AG04450 (cell line): ENCODE measurements around the gene TCF7L1. TPM values are rescaled to one million over a fixed set of nuclear protein-coding genes. Genes with fewer than 3 reads are reported as not detected.

Experiments
- CTCF ChIA-PET: fragments of 300-600, 350-600 bp; formaldehyde crosslinking; extraction: SDS; loops from one replicate; lab custom pipeline; 2022; ENCODE audit warnings: antibody characterized with exemption, inconsistent platforms; lab: Charles Lee
- POLR2A ChIA-PET: fragments of 350-600 bp; formaldehyde crosslinking; extraction: SDS; loops from one replicate; lab custom pipeline; 2021; ENCODE audit warnings: antibody characterized with exemption, inconsistent platforms; lab: Yijun Ruan, JAX
- DNase-seq: peaks from one replicate; pipeline ENCODE4 v3.0.0-alpha.2; 2011; ENCODE audit warnings: low read depth, low spot score
- H3K27ac ChIP-seq: one replicate; pipeline ENCODE4 v1.5.1; 2012; ENCODE audit warnings: low read depth, low read length, control low read depth
- H3K27me3 ChIP-seq: one replicate; pipeline ENCODE4 v1.6.0; 2012; ENCODE audit warnings: low read length; ENCODE audit not compliant: control insufficient read depth, insufficient read depth
- H3K4me3 ChIP-seq: 2 replicates; pipeline ENCODE4 v1.5.1; 2011; ENCODE audit warnings: mild to moderate bottlenecking, low read depth, low read length, control low read depth
- H3K9me3 ChIP-seq: 2 replicates; pipeline ENCODE4 v1.5.1; 2012; ENCODE audit warnings: low read length; ENCODE audit not compliant: control insufficient read depth, insufficient read depth
- polyA plus RNA-seq: library from polyadenylated mRNA; depleted of rRNA; stranded (reverse); fragments of >200 nt; gene quantifications from 2 replicates; pipeline ENCODE4 v1.2.3, GENCODE V29; 2011
- TF ChIP-seq, protein P1 (sequence below): IDR thresholded peaks from 2 replicates; pipeline ENCODE4 v1.5.1; 2011; ENCODE audit warnings: low read depth, low read length, control low read depth, inconsistent platforms

Gene TCF7L1
- polyA plus RNA-seq, 1 experiment = 2.7 TPM

DNA sequence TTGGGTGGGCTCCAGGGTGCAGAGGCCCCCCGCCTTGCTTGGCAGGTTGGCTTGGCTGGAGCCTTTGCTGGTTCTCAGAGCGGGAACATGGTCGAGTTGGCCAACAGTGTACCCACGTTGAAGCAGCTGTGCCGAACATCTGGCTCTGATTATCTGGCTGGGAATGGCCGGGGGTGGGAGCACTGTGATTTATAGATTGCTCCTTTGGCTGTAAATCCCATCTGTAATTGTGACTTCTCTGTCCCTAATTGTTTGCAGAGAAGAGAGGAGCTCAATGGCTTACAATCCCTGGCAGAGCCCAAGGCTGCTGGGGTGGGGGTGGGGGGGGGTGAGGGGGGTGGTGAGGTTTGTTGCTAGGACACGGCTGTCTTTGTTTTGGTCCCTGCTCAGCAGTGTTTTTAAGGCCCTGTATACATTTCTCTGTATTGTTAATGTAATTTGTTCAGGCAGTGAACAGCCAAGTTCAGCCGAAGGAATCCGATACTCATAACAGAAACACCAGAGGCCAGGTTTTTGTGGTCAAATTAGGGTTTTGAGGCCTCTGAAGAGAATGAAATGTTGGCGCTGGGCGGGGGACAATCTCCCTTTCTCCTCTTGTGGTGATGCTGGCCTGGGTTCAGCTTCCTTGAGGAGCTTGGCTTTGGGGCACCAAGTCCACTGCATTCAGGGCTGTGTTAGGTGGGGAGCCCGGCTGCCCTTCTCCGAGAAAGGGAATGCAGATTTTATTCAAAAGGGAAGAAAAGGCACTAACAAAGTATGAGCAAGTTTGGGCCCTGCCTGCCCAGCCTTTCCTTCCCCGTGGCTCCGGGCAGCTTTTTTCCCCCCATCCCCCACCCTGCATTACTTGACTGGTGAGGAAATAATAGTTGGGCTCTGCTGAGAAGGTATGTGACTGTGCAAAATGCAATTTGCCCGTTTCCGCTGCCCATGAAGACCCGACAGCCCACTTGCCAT, 82.5 kb downstream of the TCF7L1 start:
- no peaks in the 10 kb centered on the region for H3K27me3 ChIP-seq
- no peaks in the 10 kb centered on the region for H3K9me3 ChIP-seq
- H3K27ac ChIP-seq = peak overlapping the region; percentile 82
- ChIA-PET CTCF (interaction anchor here (0.5 to 1.2 kb wide), 3 partner anchors 50 to 85 kb away, joined by 3 to 4 read pairs (median 3); no protein-coding TSS in a partner anchor), POLR2A (interaction anchor here (0.7 to 1.5 kb wide), 3 partner anchors 33 to 62 kb away, joined by 3 to 7 read pairs (median 6); no protein-coding TSS in a partner anchor)
- TF ChIP-seq, protein P1, sequence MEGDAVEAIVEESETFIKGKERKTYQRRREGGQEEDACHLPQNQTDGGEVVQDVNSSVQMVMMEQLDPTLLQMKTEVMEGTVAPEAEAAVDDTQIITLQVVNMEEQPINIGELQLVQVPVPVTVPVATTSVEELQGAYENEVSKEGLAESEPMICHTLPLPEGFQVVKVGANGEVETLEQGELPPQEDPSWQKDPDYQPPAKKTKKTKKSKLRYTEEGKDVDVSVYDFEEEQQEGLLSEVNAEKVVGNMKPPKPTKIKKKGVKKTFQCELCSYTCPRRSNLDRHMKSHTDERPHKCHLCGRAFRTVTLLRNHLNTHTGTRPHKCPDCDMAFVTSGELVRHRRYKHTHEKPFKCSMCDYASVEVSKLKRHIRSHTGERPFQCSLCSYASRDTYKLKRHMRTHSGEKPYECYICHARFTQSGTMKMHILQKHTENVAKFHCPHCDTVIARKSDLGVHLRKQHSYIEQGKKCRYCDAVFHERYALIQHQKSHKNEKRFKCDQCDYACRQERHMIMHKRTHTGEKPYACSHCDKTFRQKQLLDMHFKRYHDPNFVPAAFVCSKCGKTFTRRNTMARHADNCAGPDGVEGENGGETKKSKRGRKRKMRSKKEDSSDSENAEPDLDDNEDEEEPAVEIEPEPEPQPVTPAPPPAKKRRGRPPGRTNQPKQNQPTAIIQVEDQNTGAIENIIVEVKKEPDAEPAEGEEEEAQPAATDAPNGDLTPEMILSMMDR = no peak
- peak overlapping the region; percentile 31 for H3K4me3 ChIP-seq
- DNase-seq = peak; percentile 86

DNA sequence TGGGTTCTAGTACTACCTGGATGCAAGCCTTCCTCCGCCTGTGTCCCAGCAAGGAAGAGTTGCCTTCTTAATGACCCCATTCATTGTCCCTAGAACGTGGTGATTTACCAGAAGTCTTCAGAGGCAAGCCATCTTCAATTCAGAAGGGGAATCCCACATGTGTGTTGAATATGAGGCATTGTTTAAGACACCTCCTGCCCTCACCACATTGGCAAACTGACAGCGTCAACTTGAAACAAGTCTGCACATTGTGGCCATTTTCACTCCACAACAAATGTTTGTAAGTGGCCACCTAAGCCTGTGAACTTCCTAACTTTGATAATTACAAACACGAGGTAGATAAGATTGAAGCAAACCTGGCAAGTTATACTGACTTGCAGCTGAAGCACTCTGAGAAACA, 83.7 kb downstream of the TCF7L1 start:
- ChIA-PET CTCF (no interaction called here), POLR2A (no interaction called here)
- DNase-seq = no peak
- TF ChIP-seq, protein P1 = no peak
- no peaks in the 10 kb centered on the region for H3K27me3 ChIP-seq
- H3K27ac ChIP-seq = no peak overlapping the region
- no peaks in the 10 kb centered on the region for H3K9me3 ChIP-seq
- H3K4me3 ChIP-seq = no peak overlapping the region

DNA sequence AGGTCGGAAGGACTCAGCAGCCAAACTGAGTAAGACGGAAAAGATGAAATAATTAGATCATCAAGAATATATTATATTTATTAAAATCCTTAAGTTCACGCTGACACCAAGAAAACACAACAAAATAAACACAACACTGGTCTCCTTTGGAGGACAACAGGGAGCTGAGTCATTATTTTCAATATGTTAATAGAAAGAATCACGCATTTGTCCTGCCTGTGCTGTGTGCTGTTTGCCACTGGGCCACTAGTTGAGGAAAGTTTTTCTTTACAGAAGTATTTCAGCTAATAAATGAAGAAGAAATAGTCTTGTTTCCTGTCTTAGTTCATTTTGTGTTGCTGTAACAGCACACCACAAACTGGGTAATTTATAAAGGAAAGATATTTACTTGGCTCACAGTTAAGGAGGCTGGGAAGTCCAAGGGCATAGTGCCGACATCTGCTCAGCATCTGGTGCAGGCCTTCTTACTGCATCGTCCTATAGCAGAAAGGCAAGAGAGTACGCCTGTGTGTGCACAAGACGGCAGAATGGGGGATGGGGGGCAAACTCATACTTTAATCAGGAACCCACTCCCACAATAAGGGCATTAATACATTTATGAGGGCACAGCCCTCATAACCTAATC, 88.0 kb downstream of the TCF7L1 start:
- CTCF ChIA-PET = interaction anchor here (0.6 to 1.5 kb wide), 3 partner anchors 45 to 71 kb away, joined by 4 to 7 read pairs (median 4); no protein-coding TSS in a partner anchor
- no peak for DNase-seq

GRCh38 chr2:85222792-85223191, 89.6 kb downstream of the TCF7L1 start:
- POLR2A ChIA-PET = no interaction called here
- DNase-seq = no peak
- TF ChIP-seq, protein P1 = no peak
- Histone ChIP-seq H3K27ac (no peak overlapping the region), H3K4me3 (no peak overlapping the region), H3K27me3 (no peaks in the 10 kb centered on the region), H3K9me3 (no peaks in the 10 kb centered on the region)
- CTCF ChIA-PET = no interaction called here

More for the DNA sequence above, 88.0 kb downstream of the TCF7L1 start:
- Histone ChIP-seq H3K9me3 (no peaks in the 10 kb centered on the region), H3K4me3 (no peak overlapping the region), H3K27me3 (no peaks in the 10 kb centered on the region), H3K27ac (no peak overlapping the region)
- POLR2A ChIA-PET = interaction anchor here (0.6 kb wide), 1 partner anchor 15 kb away, joined by 3 read pairs; no protein-coding TSS in a partner anchor
- TF ChIP-seq, protein P1 = no peak
